Osteoblast (primary cell): Measurements from ENCODE around the gene CLDN4. TPM values are rescaled to one million over a fixed set of nuclear protein-coding genes. Genes with fewer than 3 reads are reported as not detected.

Experiments
- DNase-seq: peaks from one replicate; pipeline ENCODE4 v3.0.0; 2011; ENCODE audit warnings: low spot score, mixed read lengths; ENCODE audit not compliant: insufficient read length; ENCODE audit errors: missing footprints
- H2AFZ ChIP-seq: 2 replicates; pipeline ENCODE4 v1.6.0; 2011; ENCODE audit warnings: mild to moderate bottlenecking, low read length
- H3K27ac ChIP-seq: 2 replicates; pipeline ENCODE4 v1.5.1; 2011; ENCODE audit warnings: mild to moderate bottlenecking, low read depth, low read length, moderate library complexity
- H3K27me3 ChIP-seq: 2 replicates; pipeline ENCODE4 v1.6.0; 2012; ENCODE audit warnings: mild to moderate bottlenecking, control low read depth, inconsistent platforms, low read length, moderate library complexity; ENCODE audit not compliant: insufficient read depth
- H3K36me3 ChIP-seq: 2 replicates; pipeline ENCODE4 v1.5.1; 2011; ENCODE audit warnings: mild to moderate bottlenecking, low read length, control low read depth, moderate library complexity; ENCODE audit not compliant: insufficient read depth
- H3K4me1 ChIP-seq: 2 replicates; pipeline ENCODE4 v1.5.1; 2011; ENCODE audit warnings: mild to moderate bottlenecking, low read length, control low read depth, moderate library complexity; ENCODE audit not compliant: insufficient read depth
- H3K4me2 ChIP-seq: 2 replicates; pipeline ENCODE4 v1.6.0; 2011; ENCODE audit warnings: mild to moderate bottlenecking, low read length; ENCODE audit not compliant: insufficient read depth
- H3K4me3 ChIP-seq: fragments of 200-600 bp; sonication (generic); 3 replicates; pipeline ENCODE4 v1.5.1; 2012; ENCODE audit warnings: mild to moderate bottlenecking, low read length, inconsistent platforms; ENCODE audit not compliant: insufficient read depth
- H3K79me2 ChIP-seq: 2 replicates; pipeline ENCODE4 v1.6.0; 2012; ENCODE audit warnings: mild to moderate bottlenecking, low read length, control low read depth, inconsistent platforms; ENCODE audit not compliant: insufficient read depth
- H3K9me3 ChIP-seq: 2 replicates; pipeline ENCODE4 v1.5.1; 2011; ENCODE audit warnings: low read depth, low read length, control low read depth
- H4K20me1 ChIP-seq: 2 replicates; pipeline ENCODE4 v1.6.0; 2012; ENCODE audit warnings: mild to moderate bottlenecking, low read length, control low read depth; ENCODE audit not compliant: insufficient read depth
- total RNA-seq: library from RNA; depleted of rRNA; stranded (reverse); fragments of >200 nt; gene quantifications from 2 replicates; pipeline ENCODE4 v1.2.3, GENCODE V29; 2012
- TF ChIP-seq, protein P1 (sequence below): IDR thresholded peaks from 2 replicates; pipeline ENCODE4 v1.5.1; 2011; ENCODE audit warnings: mild to moderate bottlenecking, low read depth, low read length, moderate library complexity; ENCODE audit errors: extremely low read depth

CLDN4 gene
- total RNA-seq, 1 donor, result 0.36 TPM

DNA sequence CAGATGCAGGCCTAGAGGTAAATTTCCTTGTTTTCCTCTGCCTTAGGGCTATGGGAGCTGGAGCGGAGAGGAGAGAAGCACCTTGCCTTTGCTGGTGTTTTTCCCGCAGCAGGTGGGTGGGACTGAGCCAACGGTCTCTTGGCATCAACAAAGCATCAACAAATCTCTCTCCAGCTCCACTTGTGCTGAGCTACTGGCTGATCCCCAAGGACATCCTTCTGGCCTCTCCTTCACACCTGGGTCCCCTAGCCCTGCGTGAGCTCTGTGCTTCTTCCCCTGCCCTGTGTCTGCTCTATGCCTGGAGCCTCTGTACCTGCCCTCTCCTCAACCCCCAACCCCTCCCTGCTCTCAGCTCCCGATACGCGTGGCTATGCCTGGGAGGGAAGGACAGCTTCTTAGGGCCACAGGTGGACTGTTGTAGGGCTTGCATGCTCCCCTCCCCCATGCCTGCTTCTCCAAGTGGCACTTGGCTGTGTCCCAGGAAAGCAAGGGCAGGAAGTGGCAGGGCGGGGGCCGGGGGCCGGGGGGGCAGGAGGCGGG, 3.2 kb upstream of the CLDN4 start:
- Histone ChIP-seq H3K9me3 (no peaks in the 10 kb centered on the region), H3K4me3 (no peak overlapping the region), H3K36me3 (no peaks in the 10 kb centered on the region), H3K79me2 (no peaks in the 10 kb centered on the region), H3K27me3 (no peaks in the 10 kb centered on the region), H2AFZ (no peak overlapping the region), H3K4me2 (no peak overlapping the region), H3K27ac (no peak overlapping the region), H3K4me1 (peaks cover 13% of the 10 kb centered on the region), H4K20me1 (no peaks in the 10 kb centered on the region)
- TF ChIP-seq, protein P1, sequence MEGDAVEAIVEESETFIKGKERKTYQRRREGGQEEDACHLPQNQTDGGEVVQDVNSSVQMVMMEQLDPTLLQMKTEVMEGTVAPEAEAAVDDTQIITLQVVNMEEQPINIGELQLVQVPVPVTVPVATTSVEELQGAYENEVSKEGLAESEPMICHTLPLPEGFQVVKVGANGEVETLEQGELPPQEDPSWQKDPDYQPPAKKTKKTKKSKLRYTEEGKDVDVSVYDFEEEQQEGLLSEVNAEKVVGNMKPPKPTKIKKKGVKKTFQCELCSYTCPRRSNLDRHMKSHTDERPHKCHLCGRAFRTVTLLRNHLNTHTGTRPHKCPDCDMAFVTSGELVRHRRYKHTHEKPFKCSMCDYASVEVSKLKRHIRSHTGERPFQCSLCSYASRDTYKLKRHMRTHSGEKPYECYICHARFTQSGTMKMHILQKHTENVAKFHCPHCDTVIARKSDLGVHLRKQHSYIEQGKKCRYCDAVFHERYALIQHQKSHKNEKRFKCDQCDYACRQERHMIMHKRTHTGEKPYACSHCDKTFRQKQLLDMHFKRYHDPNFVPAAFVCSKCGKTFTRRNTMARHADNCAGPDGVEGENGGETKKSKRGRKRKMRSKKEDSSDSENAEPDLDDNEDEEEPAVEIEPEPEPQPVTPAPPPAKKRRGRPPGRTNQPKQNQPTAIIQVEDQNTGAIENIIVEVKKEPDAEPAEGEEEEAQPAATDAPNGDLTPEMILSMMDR, result no peak
- peak; percentile 44 for DNase-seq

DNA sequence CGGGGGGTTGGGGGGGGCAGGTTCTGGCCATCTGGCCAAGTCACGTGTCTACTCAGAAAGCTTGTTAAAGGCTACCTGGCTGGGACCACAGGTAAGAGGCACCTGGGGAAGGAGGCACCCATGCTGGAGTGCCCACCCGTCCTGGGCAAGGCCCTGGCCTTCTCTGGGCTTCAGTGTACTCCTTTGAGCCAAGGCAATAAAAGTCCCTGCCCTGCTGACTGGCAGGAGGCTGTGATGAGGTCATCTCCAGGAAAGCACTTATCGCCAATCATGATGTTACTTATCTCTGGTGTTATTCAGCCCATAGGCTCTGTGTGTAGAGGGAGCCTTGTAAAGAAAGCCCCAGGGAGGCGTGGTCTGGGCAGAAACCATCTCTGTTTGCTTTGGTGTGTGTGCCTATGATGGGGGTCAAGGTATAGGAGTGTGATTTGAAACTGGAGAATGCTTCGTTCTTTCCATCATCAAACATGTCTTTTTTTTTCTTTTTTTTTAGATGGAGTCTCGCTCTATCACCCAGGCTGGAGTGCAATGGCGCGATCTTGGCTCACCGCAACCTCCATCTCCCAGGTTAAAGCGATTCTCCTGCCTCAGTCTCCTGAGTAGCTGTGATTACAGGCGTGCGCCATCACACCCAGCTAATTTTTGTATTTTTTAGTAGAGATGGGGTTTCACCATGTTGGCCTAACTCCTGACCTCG, 2.5 kb upstream of the CLDN4 start:
- no peak overlapping the region for H3K27ac ChIP-seq
- DNase-seq, result peak; percentile 97
- no peaks in the 10 kb centered on the region for H3K9me3 ChIP-seq
- no peaks in the 10 kb centered on the region for H3K79me2 ChIP-seq
- peaks cover 7% of the 10 kb centered on the region for H3K4me1 ChIP-seq
- TF ChIP-seq, protein P1, result no peak
- H3K27me3 ChIP-seq, result no peaks in the 10 kb centered on the region
- H2AFZ ChIP-seq, result no peak overlapping the region
- no peaks in the 10 kb centered on the region for H3K36me3 ChIP-seq
- peak overlapping the region; percentile 58 for H3K4me2 ChIP-seq
- H3K4me3 ChIP-seq, result no peak overlapping the region
- H4K20me1 ChIP-seq, result no peaks in the 10 kb centered on the region

DNA sequence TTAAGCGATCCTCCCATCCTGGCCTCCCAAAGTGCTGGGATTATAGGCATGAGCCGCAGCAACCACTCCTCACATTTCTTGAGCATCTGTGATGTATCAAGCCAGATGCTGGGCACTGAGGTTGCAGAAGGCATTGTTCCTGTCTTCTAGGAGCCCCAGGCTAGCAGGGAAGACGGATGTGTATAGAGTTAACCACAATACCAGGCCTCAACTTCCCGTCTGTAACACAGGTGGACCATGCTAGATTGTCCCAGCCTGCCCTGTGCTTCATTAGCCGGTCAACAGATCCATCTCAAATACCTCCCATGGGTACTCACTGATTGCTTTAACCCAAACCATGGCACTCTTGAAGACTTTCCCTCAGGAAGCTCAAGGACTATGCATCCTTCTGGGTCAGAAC, 1.8 kb upstream of the CLDN4 start:
- no peak overlapping the region for H2AFZ ChIP-seq
- H3K79me2 ChIP-seq, result no peaks in the 10 kb centered on the region
- no peak overlapping the region for H3K27ac ChIP-seq
- TF ChIP-seq, protein P1, result no peak
- no peaks in the 10 kb centered on the region for H4K20me1 ChIP-seq
- no peak overlapping the region for H3K4me3 ChIP-seq
- H3K27me3 ChIP-seq, result no peaks in the 10 kb centered on the region
- H3K36me3 ChIP-seq, result no peaks in the 10 kb centered on the region
- H3K4me1 ChIP-seq, result peaks cover 5% of the 10 kb centered on the region
- H3K9me3 ChIP-seq, result no peaks in the 10 kb centered on the region
- DNase-seq, result no peak
- H3K4me2 ChIP-seq, result no peak overlapping the region

DNA sequence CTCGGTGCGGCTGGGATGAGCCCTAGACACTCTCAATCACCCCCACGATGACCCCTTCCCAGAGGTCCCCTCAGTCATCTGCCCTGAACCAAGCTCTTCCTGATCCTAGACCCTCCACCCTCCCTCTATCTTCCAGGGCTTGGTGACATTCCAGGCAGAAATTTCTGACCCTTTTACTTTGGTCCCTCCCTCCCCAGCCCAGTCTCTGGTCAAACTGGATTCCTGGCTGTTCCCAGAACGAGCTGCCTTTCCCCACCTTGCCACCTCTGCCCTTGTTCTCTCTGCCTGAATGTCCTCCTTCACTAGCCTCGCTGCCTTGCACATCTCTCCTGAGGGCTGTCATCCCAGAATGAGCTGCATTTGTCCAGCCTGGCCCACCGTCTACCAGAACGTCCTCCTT, 1.3 kb upstream of the CLDN4 start:
- Histone ChIP-seq H4K20me1 (no peaks in the 10 kb centered on the region), H2AFZ (no peak overlapping the region), H3K9me3 (no peaks in the 10 kb centered on the region), H3K27ac (no peak overlapping the region), H3K27me3 (no peaks in the 10 kb centered on the region), H3K79me2 (no peaks in the 10 kb centered on the region), H3K4me1 (peaks cover 5% of the 10 kb centered on the region), H3K4me2 (no peak overlapping the region), H3K36me3 (no peaks in the 10 kb centered on the region), H3K4me3 (no peak overlapping the region)
- TF ChIP-seq, protein P1, result no peak
- DNase-seq, result peak; percentile 29
